ENCODE data around the gene LRP1-AS.
"Not testable (repeated sequence)": the region's sequence is repeated elsewhere in the genome, so short reads cannot be mapped to it uniquely, and the experiment has no call there.

Gene LRP1-AS

DNA sequence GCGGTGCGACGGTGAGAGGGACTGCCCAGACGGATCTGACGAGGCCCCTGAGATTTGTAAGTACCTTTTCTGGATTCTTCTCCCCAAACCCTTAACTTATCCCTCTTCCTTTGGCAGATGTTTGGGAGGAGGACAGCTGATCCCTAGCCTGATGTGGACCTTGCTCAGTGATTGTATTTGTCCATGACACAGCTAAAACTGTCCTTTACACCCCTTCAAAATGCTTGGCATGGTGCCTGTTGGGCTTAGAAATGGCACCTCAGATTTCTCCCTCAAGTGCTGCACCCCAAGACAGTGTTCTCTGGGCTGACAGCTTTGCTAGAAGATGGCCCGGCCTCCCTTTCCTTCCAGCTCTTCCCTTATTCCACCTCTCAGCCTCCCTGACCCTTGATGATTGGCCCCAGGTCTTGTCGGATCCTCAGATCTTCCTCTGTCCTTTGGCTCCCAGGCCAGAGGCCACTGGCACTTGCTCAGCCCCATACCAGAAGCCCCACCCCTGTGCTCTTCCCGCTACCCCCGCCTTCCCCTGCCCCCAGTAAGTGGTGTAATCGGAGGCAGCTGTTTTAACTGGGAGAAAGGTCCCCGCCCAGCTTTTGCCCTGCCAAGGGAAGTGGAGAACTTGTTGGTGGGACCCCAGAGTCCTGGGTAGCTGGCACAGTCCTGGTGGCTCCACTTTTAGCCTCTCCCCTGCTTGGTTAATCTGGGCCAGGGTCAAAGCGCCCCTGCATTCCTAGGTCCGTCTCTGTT is 8.7 kb downstream of the LRP1-AS start:
- DNase-seq, result peak; percentile 78 to 81

DNA sequence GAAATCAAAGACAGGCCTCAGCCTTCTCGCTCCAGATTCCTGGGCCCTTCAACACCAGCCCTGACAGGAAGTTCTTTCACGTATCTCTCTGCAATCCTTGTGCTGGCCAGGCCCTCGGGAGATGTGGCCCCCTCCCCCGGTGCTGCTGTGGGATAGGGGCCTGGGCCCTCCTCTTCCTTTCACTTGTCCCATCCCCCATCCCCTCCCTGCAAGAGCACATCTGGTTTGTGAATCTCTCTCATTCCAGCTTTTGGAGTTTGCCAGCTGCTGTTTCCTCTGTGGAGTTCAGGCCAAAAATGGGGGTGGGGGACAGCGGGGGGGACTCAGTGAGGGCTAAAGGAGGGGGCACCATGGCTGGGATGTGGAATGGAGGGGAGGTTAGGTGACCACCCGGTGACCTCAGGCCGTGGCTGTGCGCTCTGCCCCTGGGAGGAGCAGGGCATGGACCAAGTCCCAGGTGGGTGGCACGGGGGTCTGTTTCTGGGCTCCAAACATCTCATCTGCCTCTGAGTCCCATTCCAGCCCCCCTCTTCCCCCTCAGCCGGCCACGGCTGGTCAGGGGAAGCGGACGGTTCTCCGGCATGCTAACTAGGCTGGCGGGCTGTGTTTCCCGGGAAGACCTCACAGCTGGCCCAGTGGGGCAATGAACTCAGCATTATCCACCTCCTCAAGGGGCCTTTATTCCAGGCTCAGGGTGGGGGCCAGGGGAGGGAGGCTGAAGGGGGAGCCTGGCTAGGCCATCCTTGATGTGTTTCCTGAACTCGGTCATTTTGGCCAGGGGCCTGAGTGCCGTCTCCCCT is 11.7 kb downstream of the LRP1-AS start:
- no peak for DNase-seq

DNA sequence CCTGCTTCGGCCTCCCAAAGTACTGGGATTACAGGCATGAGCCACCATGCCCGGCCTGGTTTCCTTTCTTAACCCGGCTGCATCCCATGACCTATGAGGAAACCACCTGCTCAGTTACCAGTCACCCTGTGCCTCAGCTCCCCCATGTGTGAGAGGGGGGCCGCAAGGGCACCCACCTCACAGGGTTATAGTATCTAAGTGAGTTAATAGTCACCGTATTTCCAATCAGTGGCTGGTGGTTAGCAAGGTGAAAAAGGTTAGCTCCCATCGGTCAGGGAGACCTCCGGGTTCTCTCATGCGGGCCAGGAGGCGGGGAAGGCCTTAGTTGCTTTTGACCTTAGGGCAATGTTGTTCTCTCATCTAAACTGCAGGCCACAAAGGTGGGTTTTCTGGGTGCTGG is 12.5 kb downstream of the LRP1-AS start:
- DNase-seq, result no peak

DNA sequence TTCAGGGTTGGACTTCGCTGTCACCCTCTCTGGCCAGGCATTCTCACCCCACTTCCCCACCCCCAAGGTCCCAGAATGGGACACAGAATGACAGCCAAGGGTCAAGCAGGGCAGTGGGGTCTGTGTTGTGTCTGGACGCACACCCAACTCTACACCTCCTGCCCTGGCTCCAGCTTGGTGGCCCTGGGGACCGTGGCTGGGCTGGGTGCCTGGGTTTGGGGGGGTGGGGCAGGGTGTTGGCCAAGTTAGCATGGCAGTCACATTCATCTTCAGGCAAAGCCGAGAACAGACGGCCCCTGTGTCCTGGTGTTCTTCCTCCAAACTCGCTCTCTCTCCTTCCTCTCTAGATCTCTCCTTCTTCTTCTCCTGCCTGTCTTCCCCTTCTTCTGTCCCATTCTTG is 13.5 kb downstream of the LRP1-AS start:
- DNase-seq, result no peak

DNA sequence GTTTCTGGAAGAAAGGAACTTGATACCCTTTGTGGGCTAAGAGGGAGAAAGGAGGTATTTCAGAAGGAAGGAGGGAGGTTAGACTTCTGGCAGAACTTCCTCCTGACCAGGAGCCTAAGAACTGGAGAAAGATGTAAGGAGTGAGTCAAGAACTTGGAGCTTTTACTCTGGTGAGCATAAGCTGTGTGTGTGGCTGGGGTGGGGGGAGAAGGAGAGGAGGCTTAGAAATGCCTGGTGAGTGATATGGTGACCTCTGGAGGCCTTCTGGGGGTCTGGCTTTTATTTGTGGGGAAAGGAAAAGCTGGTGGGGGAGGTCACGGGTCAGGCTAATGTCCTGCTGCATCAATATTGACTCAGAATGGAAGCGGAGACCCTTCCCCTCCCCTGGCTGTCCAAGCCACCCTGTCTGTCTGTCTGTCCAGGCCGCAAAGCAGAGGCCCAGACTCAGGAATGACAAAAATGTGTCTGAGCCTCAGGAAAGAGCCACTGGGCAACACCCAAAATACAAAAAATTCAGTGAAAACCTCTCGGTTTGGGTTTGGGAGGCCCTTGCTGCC is 14.3 kb downstream of the LRP1-AS start:
- DNase-seq, result no peak

DNA sequence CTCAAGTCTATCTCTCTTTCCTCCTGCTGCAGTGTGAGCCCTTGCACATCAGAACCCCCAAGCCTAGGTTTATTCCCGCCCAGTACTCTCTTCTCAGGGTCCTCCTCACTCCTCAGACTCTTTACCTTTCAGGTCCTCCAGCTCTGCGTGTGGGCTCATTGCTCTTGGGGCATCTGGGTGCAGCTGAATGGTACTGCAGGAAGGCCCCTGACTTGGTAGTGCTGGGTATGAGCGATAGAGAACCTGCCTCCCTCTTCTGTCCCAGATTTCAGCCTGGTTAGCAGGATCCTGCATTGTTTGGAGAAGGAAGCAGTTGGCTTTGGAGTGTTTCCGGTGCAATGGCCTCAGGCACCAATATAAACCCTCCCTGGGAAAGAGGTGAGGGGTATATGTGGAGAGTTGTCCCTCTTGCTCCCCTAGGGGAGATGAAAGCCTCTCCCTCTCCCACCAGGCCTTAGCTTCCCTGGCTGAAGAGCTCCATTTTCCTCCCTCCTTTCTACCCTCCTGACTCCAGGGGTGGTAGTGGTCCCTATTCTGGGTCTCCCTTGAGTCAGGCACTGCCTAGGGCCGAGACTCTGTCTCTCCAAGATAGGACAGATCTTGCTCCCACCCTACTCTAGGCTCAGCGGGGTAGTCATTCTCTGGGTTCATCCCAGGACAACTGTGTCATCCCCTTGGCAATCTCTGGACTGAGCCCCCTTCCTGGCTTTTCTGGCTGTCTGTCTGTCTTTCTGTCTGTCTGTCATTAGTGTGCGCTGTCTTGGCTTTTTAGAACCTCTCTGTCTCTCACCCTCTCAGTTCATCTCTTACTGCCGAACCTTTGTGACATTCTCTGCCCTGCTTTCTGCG is 15.3 kb downstream of the LRP1-AS start:
- DNase-seq, result no peak

DNA sequence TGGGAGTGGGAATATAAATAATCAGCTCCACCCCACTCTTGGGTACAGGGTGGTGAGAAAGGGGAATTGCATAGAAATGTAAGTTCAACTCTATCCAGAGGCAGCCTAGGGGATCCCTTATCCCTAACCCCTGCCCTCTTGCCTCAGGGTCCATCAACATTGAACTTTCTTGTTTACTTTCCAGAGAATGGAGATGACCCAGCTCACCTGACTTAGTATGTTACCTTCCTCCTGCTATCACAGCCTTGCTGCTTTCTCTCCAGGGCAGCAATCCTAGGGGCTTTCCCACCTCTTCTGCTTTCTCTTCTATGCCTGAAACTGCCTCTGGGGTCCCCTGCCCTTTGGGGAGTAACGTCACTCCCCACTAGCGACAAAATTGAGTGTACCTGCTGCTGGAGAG is 16.5 kb downstream of the LRP1-AS start:
- DNase-seq, result no peak

DNA sequence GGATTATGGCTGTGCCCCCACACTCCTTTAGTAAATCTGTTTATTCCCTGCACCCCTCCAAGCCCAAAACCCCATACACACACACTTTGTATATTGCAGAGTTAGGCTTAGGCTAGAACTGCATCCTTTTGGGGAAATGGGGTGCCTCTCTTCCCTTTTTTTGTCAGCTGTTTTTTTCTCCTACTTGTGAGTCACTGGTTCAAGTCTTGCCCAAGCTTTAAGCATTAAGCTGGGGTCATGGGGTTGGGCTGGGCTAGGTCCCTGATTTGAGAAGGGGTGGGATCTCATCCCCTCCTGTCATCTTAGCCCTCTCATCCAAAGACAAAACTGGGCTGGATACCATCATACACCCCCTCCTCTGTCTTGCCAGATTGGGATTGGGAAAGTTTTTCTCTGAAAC is 17.5 kb downstream of the LRP1-AS start:
- DNase-seq, result peak; percentile 87

DNA sequence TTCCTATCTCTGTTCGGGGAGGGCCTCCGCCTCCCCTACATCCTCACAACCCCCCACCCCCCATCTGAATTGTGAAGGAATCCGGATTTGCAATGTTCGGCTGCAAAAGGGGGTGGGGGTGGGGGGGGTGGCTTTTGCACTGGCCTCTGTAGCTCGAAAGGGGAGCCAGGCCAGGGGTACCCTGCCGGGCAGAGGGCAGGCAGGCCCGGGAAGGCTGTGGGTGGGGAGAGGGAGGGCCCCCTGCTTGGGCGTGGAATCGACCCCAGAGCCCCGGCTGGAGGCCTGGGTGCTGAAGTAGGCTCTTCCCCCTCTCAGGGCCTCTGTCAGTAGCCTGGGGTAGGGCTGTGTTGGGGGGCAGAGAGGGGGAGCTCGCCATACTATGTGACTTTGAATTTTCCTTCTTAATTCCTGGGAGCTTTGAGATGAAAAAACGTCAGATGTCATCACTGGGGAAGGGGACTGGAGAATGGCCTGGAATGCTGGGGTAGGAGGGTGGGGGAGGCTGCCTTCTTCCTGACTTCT is 18.0 kb downstream of the LRP1-AS start:
- no peak for DNase-seq

DNA sequence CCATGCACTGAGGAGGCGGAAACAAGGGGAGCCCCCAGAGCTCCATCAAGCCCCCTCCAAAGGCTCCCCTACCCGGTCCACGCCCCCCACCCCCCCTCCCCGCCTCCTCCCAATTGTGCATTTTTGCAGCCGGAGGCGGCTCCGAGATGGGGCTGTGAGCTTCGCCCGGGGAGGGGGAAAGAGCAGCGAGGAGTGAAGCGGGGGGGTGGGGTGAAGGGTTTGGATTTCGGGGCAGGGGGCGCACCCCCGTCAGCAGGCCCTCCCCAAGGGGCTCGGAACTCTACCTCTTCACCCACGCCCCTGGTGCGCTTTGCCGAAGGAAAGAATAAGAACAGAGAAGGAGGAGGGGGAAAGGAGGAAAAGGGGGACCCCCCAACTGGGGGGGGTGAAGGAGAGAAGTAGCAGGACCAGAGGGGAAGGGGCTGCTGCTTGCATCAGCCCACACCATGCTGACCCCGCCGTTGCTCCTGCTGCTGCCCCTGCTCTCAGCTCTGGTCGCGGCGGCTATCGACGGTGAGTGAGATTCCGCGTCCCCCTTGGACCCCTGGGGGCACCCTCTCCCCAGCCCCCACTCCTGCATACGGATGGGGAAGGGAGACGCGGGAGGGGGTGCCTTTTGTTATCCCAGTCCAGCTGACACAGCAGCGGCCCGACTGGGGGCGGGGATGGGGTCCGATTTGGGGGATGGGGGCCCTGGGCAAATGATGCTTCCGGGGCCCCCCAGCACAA is 18.7 kb downstream of the LRP1-AS start:
- no peak for DNase-seq

DNA sequence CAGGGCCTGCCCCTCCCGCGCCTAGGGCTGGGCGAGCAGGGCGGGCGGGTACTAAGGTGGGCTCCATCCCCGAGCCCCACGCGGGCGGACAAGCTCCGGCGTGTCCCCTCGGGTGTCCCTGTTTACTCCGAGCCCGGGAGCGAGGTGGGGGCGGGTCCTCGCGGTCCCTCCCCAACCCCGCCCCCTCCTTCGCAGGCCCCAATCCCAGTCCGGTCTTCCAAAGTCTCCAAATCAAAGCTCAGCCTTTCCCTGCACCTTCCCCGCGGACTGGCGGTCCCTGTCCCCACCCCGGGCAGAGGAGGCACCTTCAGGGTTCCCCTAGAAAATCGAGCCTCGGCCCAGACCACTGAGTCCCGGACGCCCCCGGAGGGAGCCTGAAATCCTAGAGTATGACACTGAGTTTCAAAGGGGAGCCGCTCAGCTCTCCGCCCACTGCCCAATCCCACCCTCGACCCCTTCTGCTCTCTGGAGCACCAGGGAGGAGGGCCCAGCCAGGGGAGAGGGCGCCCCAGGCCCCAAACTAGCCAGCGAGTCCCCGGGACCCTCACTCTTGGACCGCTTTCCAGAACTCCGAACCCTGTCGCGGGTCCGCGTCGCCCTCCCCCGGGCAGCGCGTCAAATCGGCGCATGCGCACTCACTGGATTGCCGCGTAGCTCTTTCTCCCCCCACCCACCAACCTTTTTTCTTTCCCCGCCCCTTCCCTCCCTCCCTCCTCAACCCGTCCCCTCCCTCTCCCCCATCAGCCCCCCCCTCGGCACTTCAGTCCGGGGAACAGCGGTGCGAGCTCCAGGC is 19.5 kb downstream of the LRP1-AS start, which contains the start of gene LRP1:
LRP1 (plus strand) TSS at position 758 of the 793 bp plus-strand sequence. CDS start 482 bp downstream, outside the sequence.
- peak; percentile 73 to 80 for DNase-seq

DNA sequence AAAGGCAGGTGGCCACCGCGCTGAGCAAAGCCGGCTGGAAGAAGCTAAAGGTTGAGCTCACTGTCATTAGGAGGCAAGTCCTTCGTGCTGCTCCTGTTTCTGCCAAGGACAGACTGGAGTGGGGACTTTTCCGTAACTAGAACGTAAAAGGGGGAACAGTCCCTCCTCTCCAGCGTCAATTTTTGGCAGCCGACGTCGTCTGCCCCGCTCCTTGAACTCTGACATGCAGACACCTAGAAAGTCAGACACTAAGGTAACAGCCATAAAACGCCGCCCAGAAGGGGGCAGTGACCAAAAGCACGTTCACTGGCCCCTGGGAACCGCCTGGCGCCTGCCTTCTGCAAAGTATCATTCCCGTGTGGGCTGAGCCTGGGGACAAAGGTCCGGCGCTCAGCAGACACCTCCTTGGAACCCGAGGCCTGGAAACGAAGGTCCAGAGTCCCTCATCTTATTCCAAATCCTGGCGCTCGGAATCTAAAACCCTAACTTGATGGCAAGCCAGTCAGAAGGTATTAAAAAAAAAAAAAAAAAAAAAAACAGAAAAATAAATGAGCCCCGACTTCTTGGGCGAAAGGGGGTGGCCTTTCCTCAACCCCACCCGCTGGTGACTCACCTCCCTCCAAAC is 20.2 kb downstream of the LRP1-AS start:
- DNase-seq, result peak; percentile 47 to 54

DNA sequence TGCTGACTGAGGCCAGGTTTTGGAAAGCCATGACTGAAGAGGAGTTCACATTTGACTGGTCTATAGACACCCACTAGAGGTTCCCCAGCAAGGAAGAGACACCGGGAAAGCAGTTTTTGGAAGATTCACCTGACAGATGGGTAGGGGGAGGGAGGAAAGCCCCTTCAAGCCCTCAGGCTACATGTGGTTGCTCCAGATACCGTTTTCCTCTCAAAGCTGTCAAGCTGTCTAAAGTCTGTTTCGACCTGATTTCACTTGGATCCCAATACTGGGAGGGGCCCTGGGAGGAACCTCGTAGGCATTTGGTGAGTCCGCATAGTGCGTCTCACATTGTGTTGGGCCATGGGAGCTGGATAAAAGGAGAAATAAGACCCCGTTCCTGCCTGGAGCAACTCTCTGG is 20.9 kb downstream of the LRP1-AS start:
- no peak for DNase-seq

DNA sequence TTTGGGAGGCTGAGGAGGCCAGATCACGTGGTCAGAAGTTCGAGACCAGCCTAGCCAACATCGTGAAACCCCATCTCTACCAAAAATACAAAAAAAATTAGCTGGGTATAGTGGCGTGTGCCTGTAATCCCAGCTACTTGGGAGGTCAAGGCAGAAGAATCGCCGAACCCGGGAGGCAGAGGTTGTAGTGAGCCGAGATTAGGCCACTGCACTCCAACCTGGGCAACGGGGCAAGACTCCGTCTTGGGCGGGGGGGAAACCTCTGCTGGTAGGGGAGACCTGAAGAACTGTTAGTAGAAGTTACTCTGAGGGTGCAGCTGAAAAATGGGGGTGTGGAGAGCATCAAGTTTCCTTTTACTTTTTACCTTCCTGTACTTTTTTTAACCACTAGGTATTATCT is 21.4 kb downstream of the LRP1-AS start:
- DNase-seq, result no peak

DNA sequence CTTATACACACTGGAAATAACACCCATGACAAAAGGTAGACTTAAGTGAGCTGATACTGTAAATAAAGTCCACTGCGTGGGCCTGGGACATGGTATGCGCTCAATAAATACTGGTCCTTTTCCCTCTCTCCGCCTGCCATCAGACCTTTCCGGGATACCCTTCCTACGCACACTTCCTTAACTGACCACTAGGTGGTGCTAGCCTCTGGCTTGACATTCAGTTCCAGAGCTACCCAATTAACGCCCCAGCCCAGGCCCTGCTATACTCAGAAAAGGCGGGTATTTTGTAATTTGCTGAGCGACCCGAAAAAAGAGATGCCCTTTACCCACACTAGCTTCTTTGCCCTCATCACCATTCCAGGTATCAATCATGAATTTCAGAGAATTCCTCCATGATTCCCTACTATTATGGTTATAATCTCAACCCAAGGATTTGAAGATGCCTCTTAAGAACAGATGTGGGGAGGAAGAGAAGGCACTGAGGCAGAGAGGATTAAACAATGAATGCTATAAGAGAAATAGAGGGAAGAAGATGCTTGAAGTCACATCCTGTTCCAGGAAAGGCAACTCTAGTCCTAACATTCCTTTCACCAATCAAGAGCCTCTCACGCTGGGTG is 23.1 kb downstream of the LRP1-AS start:
- DNase-seq, result peak; percentile 64 to 96

DNA sequence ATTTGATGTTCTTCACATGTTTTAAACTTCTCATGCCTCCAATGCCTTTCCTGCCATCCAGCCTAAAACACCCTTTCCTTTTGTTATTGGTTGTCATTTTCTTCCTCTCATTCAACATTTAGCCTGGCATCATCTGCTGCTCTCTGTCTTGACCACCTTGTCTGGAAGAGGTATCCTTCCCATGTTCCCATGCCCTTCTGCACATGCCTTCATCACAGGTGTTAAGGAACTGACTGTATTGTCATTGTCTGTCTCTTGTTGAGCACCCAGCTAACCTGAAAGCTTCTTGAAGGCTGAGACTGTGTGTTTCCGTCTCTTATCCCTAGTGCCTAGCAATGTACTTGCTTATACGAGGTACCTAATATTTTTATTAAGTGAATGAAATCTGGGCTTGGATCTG is 23.6 kb downstream of the LRP1-AS start:
- no peak for DNase-seq

DNA sequence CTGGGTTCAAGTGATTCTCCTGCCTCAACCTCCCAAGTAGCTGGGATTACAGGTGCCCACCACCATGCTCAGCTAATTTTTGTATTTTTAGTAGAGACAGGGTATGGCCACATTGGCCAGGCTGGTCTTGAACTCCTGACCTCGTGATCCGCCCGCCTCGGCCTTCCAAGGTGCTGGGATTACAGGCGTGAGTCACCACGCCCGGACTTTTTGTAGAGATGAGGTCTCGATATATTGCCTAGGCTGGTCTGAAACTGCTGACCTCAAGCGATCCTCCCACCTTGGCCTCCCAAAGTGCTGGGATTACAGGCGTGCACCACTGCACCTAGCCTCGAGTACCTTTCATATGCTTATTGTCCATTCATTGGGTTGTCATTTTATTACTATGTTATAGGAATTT is 26.7 kb downstream of the LRP1-AS start:
- DNase-seq, result not testable (repeated sequence)

DNA sequence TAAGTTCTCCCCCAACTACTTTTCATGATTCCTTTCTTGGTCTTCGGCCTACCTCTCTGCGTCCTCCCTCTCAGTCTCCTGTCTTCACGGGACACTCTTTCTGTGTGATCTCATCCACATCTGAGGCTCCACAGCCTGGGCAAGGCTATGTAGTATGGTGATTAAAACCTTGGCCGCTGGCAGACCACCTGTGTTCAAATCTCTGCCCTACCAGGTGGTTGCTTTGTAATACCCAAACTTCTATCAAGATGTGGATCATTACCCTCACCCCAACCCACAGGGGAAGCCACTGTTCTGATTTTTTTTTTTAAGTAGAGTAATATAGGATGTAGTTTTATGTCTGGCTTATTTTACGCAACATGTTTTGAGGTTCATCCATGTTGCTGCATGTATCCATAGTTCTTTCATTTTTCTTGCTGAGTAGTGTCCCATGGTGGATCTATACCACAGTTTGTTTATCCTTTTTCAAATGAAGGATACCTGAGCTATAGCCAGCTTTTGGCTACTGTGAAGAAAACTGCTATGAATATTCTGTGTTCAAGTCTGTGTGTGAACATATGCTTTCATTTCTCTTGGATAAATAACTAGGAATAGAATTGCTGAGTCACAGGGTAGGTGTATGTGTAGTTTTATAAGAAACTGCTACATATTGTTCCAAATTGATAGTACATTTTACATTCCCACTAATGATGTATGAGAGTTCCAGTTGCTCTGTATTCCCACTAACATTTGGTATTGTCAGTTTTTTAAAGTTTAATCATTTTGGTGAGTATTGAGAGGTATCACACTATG is 27.9 kb downstream of the LRP1-AS start:
- no peak for DNase-seq

DNA sequence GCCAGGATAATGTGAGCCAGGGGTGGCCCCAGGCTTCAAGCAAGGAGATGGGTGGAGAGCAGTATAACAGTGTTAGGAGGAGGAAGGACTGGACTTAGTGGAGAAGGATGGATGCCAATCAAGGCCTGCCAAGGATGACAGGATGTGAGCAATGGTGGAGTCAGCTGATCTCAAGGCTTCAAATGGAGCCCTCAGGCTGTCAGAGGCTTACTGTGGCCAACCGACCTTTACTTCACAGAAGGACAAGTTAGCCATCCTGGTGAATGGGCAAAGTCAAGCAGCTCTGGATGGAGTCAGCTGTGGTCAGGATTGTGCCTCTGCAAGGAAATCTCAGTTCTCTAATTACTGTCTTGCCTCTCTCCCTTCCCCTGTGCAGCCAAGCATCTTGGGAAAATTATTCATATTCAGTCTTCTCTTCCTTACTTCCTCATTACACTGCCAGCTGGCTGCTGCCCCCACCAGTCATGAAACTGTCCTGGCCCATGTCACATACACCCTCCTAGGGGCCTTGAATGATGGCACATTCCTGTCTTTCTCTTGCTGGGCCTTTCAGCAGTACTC is 28.6 kb downstream of the LRP1-AS start:
- DNase-seq, result peak; percentile 66 to 73
